ENCODE results near the gene THSD7B.

GRCh38 chr2:137050949-137051348 is 285.6 kb downstream of the THSD7B start:
- TF ChIP-seq CTCF (IDR thresholded peaks at IDR 0.05), result no peak
- TF ChIP-seq POLR2A (IDR thresholded peaks at IDR 0.05; ENCODE audit: low read depth), result no peak
- no peak for TF ChIP-seq EP300 (IDR thresholded peaks at IDR 0.05)

Data from esophagus muscularis mucosa (tissue), 4 donors.